Fibroblast of skin of left quadriceps (primary cell): ENCODE measurements around the gene PDE4A.
A peak's percentile ranks its signal among the peaks of the same experiment; 100 is the strongest.
"Not testable (repeated sequence)": the region's sequence is repeated elsewhere in the genome, so short reads cannot be mapped to it uniquely, and the experiment has no call there.

Experiments
- DNase-seq, 2 experiments: peaks; one replicate each; pipeline ENCODE4 v3.0.0-alpha.2; 2013; ENCODE audit warnings: low read depth in 2 of 2

PDE4A gene

GRCh38 chr19:10403137-10404021 lies 17.0 kb upstream of the PDE4A start, which contains the start of gene CDC37:
CDC37 (minus strand) TSS chr19:10403542; CDS start chr19:10403479, 63 bp downstream.
- DNase-seq, result peak; percentile 89 to 90

DNA sequence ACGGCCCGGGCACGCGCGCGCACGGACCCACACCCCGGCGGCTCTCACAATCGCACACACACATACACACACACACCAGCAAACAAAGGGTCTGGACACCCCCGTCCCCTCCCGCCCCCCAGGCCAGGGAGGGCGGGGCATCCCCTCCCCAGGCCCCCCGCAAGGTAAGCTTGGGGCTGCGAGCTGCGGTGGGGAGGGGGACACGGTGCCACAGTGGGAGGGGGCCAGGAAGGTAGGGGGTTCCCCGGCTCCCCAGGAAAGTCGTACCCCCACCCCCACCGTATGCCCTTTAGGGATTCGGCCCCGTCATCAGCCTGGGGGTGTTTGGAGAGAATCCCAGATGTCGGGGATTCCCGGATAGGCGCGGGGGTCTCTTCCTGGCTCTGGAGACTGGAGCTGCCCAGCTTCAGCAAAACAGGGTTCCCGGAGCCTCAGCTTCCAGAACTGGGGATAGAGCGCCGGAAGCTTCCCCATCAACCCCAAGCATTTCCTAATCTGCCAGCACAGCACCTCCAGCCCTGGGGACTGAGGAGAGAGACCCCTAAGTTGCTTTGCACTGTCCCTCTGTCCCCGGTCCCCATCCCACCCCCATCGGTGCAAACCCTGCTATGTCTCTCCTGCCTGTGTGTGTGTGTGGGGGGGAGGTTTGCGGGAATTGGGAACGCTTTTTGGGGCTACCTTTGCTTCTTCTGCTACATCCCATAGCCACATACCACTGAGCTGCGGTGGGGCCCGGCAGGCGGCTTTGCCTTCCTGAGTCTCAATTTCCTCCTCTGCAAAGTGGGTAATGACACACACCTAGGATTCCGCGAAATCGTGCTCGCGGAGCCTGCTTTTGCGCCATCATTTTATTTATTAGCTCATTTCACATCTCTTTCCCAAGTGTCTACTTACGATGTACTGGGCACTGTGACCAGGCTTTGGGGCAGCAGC lies 15.2 kb upstream of the PDE4A start:
- DNase-seq, result no peak

DNA sequence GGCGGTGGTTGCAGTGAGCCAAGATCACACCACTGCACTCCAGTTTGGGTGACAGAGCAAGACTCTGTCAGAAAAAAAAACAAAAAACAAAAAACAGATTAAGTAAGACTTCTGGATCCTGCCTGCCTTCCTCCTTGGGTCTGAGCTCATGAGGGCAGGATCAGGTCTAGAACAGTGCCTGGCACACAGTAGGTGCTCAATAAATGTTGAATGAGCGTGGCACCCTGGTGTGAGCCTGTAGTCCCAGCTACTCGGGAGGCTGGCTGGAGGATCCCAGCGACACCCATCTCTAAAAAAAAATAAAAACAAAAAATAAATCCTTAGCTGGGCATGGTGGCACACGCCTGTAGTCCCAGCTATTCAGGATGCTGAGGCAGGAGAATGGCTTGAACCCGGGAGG lies 14.1 kb upstream of the PDE4A start:
- no peak for DNase-seq

GRCh38 chr19:10407096-10407495 lies 13.2 kb upstream of the PDE4A start:
- no peak for DNase-seq

GRCh38 chr19:10408511-10409283 lies 11.6 kb upstream of the PDE4A start:
- no peak for DNase-seq

DNA sequence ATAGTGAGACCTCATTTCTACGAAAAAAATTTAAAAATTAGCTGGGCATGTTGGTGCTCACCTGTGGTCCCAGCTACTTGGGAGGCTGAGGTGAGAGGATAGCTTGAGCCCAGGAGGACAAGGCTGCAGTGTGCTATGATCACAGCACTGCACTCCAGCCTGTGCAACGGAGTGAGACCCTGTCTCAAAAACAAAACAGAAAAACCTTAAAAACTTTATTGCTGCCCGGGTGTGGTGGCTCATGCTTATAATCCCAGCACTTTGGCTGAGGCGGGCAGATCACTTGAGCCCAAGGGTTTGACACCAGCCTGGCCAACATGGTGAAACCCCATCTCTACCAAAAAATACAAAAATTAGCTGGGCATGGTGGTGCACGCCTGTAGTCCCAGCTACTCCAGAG lies 9.1 kb upstream of the PDE4A start:
- not testable (repeated sequence) for DNase-seq

- DNase-seq, result no peak
Observed at GRCh38 chr19:10412257-10412977, 7.9 kb upstream of the PDE4A start.

- no peak for DNase-seq
Observed at GRCh38 chr19:10416083-10416379, 4.3 kb upstream of the PDE4A start.

DNA sequence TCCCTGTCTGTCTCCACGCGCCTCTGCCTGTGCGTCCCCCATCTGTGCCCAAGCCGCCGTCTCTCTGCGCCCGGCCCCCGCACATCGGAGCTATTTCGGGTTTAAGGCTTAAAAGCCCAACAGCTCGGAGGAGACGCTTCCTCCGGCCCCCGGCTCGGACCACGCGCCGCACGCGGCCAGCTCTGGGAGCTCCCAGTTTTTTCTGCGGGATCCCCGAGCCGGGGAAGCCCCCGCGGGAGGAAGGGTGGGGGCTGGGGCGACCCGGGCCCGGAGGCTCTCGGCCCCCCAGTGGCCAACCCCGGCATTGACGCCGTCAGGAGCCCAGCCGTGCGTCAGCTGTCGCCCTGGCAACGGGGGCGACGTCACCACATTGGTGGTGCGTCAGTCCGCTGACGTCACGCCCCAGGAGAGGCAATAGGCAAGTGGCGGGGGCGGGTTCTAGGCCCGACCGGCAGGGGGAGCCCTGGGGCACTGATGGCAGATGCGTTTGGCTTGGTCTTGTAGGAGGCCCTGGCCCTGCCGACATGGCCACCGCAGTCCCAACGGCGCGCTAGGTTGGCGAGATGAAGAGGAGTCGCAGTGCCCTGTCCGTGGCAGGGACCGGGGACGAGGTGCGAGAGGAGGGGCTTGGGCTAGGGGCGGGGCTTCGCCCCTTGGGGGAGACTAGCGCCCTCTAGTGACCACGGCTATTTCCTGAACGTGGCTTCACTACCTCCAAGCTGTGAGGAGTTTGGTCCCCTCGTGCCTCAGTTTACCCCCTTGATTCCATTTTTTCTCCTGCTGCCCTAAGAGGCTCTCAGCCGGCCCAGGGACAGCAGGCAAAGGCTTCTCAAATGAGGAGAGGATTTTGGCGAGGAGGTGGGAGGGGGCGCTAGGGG lies 3.7 kb upstream of the PDE4A start:
- peak; percentile 63 to 69 for DNase-seq

- no peak for DNase-seq
Observed at GRCh38 chr19:10417541-10418234, 2.6 kb upstream of the PDE4A start.

DNA sequence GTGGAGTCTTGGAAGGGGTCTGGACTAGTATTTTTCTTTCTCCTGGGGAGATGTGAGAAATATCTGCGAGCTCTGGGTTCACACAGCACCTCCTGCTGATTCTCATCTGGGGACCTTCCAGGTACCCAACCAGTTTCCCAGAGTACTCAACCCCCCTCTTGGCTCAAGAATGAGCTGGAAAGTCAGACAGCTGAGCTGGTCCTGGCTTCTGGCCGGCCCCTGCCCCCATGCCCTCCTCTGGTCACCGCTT lies 2.2 kb upstream of the PDE4A start:
- DNase-seq, result no peak

GRCh38 chr19:10418485-10419199 lies 1.7 kb upstream of the PDE4A start:
- DNase-seq, result no peak

DNA sequence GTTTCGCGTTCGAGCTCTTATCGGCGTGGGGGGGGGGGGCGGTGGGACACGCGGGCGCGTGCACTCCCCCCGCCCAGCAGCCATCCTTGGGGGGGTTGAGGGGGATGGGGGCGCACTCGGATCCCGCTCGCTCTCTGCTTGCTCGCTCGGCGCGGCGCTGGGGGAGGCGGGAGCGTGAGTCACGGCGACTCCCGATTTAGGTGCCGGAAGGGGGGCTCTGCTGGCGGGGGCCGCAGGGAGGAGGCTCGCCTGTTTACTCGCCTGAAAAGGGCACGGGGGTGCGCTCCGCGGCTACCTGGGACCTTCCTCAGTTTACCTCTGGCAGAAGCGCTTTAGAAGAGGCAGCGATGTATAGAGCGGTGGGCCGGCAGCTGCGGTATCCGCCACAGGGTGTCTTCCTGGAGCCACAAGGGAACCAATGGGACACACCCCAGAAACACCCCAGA lies 1.1 kb upstream of the PDE4A start:
- DNase-seq, result no peak

GRCh38 chr19:10419646-10420443 lies 493 bp upstream of the PDE4A start:
- no peak for DNase-seq

GRCh38 chr19:10421240-10422045 lies 1.1 kb downstream of the PDE4A start:
- DNase-seq, result no peak

DNA sequence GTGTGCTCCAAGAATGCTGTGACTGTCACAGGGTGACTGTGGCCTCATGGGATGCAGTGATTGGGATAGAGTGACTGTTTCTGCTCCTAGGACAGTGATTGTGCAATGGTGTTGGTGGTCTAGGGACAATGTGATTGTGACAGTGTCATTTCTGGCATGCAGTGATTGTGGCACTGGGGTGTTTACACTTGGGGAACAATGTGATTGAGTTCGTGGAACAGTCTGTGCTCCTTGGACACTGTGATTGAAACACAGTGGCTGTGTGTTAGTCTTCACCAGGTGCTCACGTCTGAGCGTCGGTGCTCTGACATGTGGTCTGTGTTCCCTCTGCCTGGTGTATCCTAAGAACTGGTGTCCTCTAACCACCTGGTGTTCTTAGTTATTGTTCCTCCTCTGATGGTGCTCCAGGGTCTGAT lies 1.7 kb downstream of the PDE4A start:
- DNase-seq, result no peak

GRCh38 chr19:10422846-10423245 lies 2.5 kb downstream of the PDE4A start:
- DNase-seq, result no peak
